ENCODE results near the gene CBX6. TPM values are rescaled to one million over a fixed set of nuclear protein-coding genes. Genes with fewer than 3 reads are reported as not detected.
"Not testable (repeated sequence)": the region's sequence is repeated elsewhere in the genome, so short reads cannot be mapped to it uniquely, and the experiment has no call there.

CBX6 gene
- total RNA-seq, 1 donor from 2014 or later: 5.6 TPM

DNA sequence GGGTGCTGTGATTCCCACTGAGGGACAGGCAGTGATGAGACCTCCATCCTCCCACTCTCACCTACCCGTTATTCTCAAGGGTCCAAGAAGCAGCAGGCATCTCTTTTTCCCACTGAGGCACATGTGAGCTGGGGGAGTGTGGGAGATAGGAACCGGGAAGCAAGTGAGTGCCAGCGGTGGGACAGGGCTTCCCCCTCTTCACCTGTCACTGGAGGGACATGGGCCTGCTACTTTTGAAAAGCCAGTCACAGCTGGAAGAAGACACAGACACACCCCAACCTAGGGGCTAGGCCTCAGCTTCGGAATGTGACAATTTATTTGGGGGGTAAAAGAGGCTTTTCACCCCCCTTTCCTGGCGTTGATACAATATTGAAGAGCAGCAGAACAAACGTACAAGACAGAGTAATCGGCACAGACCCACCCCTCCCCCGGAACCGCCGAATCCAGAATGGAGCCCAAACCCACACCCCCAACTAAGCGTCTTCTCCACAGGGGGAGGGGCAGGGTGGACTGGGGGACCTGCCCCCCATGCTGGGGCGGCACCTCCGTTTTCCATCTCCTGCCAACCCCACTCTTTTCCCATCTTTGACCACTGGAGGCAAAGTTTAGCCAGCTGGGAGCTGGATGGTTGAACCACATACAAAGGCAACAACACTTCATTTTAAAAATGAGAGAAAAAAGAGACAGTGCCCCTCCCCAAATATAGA, 10.7 kb downstream of the CBX6 start:
- no peak for ATAC-seq

DNA sequence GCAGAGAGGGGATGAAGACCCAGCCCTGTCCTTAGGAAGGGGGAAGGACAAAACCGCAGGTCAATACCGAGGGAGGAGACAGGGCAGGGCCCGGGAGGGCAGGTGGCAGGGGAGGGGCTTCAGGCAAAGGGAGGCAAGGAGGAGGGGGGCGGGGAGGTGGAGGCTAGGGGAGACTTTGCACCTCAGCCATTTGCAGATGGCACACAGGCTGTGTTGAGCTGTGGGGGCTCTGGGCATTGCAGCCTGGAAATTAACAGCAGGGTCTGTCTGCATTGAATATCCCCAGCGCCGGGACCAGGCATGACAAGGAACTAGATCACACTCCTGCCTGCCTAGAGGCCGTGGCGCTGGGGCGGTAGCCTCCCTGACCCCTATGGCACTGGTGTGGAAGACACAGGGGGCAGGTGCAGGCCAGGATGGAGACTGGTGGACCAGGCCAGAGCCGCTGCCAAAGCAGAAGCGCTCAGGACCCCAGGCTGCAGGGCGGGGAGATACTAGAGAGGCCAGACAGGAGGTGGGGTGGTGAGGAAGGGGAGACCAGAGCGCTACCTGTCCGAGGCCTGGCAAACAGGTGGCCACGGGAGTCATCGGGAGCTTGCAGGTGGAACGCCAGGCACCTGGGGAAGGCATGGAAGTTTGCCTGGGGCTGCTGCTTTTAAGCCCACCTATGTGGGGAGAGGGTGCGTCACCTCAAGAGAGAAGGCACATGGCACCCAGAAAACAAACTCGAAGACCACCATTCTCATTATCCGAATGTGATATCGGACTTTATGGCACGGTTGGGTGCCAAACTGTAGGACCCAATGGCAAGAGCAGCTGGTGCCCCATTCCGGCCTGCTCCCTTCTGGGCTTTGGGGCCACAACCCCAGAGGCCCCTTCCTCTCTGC, 11.5 kb downstream of the CBX6 start:
- no peak for ATAC-seq

DNA sequence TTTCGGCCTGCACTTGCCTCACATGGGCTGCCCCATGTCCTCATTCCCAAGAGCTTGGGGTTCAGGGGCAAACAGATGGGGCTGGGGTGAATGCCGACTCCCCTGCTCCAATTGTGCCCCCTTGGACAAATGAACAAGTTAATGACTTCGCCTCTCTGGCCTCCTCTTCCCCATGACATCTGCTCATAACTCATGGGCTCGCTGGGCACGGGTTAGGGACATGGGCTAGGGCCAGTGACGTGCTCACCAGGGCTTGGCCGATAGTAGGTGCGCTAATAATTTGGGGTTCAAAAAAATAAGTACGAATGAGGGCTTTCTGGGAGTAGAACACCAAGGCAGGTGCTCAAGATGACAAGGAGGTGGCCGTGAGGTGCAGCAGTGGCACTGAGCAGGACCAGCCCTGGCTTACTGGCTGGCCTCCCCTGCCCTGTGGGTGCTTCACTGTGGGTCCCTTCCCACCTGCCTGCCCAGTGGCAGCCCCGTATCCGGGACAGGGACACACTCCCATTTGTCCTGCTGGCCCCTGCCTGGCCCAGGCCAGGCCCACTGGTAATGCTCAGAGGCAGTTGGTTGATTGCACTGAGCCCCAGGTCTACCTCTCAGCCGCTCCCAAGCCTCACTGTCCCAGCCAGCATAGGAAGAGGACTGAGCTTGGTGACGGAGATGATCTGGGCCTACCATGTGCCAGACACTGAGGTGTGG, 12.3 kb downstream of the CBX6 start:
- no peak for ATAC-seq

DNA sequence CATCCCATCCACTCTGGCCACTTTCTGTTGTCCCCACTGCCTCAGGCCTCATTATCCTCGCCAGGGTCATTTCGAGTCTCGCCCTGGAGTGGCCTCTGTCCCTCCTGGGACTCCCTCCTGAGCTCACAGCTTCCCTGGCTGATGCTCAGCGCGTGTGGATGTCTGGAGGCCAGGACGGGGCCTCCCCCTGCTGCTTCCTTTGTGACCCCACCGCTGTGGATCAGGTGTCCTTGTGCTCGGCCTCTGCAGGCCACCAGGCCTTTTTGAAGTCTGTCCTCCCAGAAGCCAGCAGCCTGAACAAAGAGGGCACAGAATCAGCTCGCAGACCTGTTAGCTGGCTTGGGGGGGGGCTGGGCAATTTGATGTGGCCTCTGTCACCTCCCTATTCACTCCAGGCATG, 13.5 kb downstream of the CBX6 start:
- no peak for ATAC-seq

DNA sequence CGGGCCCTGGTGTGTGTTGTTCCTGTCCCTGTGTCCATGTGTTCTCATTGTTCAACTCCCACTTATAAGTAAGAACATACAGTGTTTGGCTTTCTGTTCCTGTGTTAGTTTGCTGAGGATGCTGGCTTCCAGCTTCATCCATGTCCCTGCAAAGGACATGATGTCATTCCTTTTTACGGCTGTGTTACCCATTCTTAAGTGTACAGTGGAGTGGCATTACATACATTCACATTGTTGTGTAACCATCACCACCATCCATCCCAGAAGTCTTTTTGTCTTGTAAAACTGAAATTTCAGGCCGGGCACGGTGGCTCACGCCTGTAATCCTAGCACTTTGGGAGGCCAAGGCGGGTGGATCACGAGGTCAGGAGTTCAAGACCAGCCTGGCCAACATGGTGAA, 17.5 kb downstream of the CBX6 start:
- ATAC-seq: not testable (repeated sequence)

DNA sequence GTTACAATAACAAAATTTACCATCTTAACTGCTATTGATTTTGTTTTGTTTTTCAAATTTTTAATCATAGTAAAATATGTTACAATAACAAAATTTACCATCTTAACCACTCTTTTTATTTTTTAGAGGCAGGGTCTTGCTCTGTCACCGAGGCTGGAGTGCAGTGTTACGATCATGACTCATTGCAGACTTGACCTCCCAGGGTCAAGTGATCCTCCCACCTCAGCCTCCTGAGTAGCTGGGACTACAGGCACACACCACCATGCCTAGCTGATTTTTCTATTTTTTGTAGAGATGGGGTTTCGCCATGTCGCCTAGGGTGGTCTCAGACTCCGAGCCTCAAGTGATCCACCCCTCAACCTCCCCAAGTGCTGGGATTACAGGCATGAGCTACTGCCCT, 18.1 kb downstream of the CBX6 start:
- ATAC-seq: not testable (repeated sequence)

DNA sequence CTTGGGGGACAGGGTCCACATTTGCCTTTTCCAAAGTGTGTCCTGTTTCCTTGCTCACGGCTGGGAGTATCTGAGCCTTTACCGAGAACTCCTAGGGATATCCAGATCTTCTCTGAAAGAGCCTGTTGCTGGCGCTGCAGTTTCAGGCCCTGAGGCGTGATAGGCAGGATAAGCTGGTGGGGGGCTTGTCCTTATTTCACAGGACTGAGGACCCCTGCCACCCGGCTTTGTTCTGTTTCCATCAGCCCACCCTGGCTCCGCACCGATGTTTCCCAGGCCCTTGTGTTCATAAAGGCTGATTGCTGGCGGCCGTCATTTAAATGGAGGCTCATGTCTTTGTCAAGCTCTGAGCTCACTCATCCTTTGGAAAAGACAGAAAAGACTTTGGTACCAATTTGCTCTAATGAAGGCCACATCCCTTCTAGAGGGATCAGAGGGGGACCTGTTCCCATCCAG, 18.8 kb downstream of the CBX6 start:
- ATAC-seq: no peak

DNA sequence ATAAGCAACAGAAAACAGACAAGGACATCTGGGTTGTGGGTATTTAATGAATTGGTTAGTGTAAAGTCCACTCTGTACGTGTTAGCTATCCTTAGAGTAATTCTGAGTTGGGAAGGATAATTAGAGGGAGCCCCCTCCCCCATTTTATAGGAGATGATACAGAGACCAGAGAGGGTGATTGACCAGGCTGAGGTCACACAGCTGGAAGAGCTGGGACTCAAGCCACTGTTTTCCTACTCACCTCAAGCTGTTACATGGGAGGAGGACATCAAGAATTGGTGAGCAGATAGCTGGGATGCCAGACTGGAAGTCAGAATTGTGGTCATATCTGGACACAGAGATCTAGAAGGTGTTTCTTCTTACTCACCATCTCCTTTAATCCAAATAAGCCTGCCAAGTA, 19.5 kb downstream of the CBX6 start:
- ATAC-seq: no peak

DNA sequence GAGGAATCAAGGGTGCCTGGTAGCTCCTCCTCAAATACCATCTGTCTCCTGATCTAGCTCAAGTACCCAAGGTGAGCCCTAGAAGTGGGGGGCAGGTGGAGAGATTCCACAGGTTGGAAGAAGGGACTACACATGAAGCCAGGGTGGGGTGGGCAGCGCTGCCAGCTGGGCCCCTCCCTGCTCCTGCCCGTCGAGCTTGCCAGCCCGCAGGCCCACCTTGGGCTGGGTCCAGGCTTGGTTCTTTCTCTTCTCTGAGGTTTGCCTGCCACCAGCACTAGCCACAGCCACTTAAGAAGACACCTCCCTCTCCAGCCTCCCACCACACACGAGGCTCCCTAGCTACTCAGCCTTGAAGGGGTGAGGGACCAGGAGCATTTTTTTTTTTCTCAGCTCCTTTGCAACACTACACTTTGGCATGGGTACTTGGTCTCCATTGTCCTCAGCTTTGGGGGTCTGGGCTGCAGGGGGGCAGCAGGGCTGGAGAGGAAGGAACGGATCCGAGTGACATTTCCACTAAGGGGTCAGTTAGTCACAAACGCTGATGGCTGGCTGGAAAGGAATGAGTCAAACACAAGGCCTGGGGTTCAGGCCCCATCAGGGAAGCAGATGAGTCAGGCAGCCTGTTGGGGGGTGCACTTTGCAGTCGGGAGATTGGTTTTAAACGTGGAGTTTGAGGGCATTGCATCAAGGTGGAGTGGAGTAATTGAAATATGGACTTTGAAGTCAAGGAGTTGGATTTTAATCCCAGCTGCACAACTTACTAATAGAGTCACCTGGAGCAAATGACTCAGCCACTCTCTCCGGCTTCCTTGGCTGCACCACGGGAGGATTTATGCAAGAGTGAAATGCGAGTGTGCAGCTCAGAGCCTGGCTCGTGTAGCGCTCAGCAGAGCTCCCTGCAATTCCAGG, 20.8 kb downstream of the CBX6 start:
- peak; percentile 78 for ATAC-seq

DNA sequence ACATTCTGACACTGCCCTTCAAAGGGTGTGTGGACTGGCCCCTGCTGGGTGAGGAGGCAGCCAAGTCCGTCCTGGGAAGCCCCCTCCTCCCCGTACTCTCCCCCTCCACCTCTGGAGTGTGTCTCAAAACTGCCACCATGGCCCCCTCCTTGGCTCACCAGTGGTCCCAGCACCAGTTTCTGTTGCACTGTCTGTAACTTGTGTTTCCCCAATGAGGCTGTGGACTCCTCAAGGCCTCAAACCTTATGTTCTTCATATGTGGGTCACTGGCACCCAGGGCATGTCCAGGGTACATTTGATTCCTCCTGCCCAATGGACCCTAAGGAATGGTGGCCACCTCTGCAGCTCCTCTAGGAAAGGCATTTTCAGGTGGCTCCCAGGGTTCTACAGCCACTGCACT, 21.6 kb downstream of the CBX6 start:
- ATAC-seq: no peak

DNA sequence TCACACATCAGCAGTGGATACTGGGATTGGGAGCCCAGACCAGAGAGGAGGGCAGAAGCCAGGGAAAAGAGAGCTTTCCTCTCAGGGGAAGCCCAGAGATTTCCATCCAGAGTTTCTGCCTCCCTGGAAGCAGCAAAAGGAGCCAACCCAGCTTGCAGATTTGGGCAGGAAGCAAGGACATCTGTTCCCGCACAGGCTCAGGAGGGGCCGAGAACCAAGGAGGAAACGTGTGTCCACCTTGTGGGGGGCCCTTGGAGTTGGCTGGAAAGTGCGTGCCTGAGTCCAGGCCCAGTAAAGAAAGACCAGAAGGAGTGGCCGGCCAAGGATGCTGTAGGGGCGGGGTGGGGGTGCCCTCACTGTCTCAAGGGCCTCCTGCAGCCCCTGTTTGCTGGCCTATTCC, 22.2 kb downstream of the CBX6 start:
- ATAC-seq: no peak

DNA sequence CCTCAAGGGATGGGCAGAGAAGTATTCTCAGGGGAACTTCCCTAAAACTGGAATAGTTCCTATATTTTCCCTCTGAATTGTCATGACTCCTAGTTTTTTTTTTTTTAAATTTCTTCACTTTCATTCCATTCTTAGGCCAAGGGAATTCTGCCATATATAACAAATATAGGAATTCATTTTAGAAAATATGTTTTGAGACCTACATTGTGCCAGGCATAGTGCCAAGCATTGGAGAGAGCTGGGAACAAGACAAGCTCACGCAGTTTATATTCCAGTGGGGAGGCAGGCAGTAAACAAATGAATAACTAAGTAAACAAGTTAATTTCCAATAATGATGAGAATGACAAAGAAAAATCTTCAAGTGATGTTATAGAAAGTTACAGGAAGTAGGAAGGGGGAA, 25.6 kb downstream of the CBX6 start:
- ATAC-seq: no peak

DNA sequence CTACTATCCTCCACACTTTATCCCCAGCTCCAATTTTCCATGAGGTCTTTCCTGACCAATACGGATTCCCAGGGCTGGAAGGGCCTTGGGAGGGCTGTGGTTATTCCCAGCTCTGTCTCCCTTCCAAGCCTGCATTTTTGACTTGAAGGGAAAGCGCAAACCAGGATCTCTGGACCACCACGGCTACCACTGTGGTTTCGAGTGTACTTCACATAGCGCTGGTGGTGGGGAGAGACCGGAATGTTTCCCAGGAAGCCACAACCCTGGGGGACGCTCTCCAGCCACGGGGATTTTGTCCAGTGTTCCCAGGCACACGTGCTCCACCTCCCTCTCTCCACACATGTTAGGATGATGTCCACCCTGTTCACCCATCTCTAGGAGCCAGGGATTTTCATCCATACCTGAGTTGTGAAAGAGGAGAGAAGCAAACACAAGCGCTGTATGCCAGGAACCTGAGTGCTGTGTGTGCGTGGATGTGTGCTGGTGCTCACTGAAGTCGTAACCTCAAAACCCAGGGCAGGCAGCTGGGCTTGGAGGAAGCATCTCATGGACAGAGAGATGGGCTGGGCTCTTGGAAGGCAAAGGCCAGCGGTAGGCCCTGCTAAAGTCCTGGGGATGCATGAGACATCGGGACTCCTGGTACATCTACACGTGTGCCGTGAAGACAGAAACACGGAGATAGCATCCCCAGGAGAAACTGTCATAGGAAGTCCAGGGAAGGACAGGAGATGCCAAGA, 26.8 kb downstream of the CBX6 start:
- no peak for ATAC-seq

DNA sequence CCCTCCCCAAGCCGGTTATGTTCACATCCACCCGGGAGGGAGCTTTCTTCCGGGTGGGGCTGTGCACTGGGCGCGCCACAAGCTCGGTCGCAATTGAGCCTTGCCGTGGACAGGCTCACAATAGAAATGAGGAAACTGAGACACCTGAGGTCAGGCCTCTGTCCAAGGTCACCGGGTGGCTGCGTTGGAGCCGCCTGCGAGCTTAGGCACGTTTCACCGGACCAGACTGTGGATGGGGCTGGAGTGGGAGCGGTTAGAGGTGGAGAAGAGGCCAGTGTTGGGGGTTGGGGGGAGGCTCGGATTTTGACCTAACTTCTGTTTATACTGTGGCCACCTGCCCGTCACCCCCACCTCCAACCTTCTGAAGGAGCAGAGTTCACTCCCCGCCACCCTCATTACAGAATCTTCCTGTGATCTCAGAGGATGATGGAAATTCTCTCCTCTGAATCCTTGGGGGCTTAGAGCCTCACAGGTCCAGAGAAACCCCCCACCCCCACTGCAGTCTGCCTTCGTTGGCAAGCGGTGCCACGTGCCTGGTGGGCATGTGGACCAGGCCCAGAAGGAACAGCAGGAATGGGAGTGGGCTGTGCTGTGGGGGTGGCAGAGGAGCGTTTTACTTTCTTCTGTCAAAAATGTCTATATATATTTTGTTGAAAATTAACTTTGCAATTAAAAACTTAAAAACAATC, 27.6 kb downstream of the CBX6 start:
- no peak for ATAC-seq

DNA sequence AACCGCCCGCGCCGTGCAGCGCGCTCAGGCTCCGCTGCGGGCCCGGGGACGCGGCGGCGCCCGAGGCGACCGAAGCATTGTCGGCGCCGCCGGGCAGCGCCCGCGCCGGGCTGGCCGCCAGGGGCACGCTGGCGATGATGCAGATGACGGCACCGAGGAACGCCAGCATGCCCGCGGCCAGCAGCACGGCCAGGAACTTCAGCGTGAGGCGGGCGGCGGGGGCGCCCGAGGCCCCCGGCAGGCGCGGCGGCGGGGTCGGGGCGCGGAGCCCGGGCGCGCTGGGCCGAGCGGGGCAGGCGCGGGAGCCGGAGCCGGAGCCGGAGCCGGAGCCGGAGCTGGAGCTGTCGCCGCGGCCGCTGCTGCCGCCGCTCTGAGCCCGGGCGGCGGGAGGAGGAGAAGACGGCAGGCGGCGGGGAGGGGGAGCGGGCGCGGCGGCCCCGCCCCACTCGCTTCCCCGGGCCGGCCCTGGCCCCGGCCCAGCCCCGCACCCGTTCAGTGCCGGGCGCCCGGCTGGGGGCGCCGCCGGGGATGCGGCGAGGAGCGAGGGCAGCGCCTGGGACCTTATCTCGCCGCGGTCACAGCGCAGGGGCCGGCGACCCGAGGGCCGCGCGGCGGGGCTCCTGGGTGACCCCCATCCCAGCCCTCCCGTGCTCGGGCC, 28.2 kb downstream of the CBX6 start, which contains the start of gene NPTXR:
Gene NPTXR, minus strand, starts transcription at position 372 of the 658 bp plus-strand sequence.
- peak; percentile 21 for ATAC-seq

DNA sequence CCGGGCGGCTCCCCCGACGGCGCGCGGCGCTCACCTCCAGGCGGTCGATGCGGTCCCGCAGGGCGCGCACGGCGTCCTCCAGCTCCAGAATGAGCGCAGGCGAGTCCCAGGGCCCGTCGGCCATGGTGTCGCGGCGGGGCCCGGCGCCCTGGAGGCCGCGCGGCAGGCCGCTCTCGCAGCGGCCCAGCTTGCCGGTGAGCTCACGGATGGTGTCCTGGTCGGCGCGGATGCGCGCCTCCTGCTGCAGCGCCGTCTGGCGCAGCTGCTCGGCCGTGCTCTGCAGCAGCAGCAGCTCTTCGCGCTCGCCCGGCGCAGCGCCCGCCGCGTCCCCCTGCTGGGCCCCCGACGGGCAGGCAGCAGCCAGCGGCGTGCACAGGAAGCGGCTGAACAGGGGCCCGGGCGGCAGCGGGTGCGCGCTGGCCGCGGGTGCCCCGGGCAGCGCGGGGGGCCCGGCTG, 28.8 kb downstream of the CBX6 start:
- peak; percentile 60 for ATAC-seq

DNA sequence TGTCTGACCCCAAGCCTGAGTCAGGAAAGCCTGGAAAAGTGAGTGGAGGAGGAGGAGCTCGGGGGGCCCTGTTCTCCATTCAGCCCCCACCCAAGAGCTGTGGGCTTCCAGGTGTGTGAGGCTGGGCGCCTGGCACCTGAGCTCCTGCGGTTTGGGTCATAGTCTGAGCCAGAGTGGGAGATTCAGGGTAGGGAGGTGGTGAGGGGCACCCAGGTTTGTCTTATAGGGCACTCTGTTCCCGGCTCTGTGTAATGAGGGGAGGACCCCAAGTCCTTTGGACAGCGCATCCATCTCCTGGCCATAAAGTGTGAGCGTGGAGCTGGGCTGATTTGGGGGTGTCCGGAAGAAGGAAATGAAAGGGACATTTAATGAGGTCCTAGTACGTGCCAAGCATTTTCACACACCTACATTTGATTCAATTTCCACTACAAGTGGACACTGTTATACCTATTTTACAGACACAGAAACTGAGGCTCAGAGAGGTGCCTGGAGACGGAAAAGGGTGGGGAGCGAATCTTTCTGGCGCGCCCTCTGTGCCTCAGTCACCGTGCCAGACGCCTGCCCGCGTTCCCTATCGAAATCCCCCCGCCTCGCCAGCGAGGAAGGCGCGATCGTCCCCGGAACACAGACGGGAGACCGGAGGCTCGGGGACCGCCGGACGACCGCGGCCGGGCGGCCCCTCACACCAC, 29.4 kb downstream of the CBX6 start:
- ATAC-seq: no peak

DNA sequence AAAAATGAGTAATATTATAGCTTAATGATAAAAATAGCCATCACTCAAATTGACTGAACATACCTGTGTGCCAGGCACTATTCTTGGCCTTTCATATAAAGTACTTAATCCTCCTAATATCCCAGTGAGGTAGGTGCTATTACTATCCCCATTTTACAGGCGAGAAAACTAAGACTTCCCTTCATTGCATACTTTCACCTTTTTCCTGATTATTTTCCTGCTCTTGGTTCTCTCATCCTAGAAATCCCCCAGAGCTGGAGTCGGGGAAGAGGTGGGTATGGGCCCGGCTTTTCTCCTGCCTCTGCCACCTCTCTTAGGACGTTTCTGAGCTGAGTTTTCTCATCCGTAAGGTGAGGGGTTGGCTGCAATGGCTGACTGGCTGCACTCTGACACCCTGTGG, 30.4 kb downstream of the CBX6 start:
- no peak for ATAC-seq

DNA sequence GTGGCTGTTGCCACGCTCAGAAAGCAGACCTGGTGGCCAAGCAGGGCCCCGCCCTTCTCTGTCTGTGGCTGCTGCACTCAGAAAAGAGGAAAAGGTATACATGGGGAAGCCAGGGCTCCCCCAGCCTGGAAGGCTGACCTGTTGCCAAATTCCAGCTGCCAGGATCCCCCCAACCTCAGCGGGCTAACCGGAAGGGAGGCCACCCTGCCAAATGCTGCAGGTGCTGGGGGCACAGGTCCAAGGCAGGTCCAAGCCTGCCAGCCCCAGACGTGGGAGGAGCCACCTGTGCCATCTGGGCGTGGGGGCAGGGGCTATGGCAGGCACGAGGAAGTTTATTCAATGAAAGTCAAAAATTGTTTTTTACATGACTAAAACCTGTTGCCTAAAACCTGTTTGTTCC, 30.8 kb downstream of the CBX6 start:
- no peak for ATAC-seq
